HEK293T (cell line): Measurements from ENCODE around the gene TCERG1L.

Experiments used
- ARNT ChIP-seq: fragments of 450-650 bp; IDR thresholded peaks from 2 replicates; pipeline ENCODE4 v1.6.1; 2017; ENCODE audit warnings: mild to moderate bottlenecking
- CTBP1 ChIP-seq: fragments of 450-650 bp; IDR thresholded peaks from 2 replicates; pipeline ENCODE4 v1.6.1; 2016; ENCODE audit warnings: borderline replicate concordance
- ELF4 ChIP-seq: fragments of 450-650 bp; IDR thresholded peaks from 2 replicates; pipeline ENCODE4 v1.6.1; 2017; ENCODE audit warnings: antibody characterized with exemption
- FOXA1 ChIP-seq: fragments of 450-650 bp; IDR thresholded peaks from 2 replicates; pipeline ENCODE4 v1.6.1; 2016; ENCODE audit warnings: mild to moderate bottlenecking
- FOXK2 ChIP-seq: fragments of 450-650 bp; IDR thresholded peaks from 2 replicates; pipeline ENCODE4 v1.6.1; 2016; ENCODE audit warnings: mild to moderate bottlenecking
- FOXM1 ChIP-seq: fragments of 450-650 bp; IDR thresholded peaks from 2 replicates; pipeline ENCODE4 v1.6.1; 2017; ENCODE audit warnings: mild to moderate bottlenecking, borderline replicate concordance
- L3MBTL2 ChIP-seq: fragments of 450-650 bp; conservative IDR thresholded peaks from 2 replicates; pipeline ENCODE4 v1.6.1; 2016; ENCODE audit warnings: mild to moderate bottlenecking
- NFRKB ChIP-seq: fragments of 450-650 bp; IDR thresholded peaks from 2 replicates; pipeline ENCODE4 v1.6.1; 2016; ENCODE audit warnings: mild to moderate bottlenecking, moderate library complexity
- ZNF384 ChIP-seq: fragments of 450-650 bp; IDR thresholded peaks from 2 replicates; pipeline ENCODE4 v1.6.1; 2016

DNA sequence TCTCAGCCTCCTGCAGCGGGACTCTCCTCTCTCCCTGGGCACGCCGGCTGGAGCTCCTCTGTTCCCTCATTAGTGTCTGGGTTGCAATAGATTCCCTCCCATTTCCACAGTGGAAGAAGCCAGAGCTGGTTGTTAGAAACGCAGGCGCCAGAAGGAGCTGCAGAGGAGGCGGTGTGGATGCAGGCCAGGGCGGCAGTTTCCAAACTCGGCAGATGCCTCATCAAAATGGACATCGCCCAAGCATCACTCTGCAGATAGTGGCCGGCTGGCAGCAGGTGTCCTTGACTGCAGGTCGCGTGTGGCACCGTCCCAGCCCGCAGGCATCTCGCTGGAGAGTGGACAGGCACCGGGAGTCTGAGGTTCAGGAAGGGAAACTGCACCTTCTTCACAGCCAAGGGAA lies 201.8 kb downstream of the TCERG1L start:
- TF ChIP-seq ZNF384, result no peak
- TF ChIP-seq FOXM1, result no peak
- TF ChIP-seq ELF4, result no peak
- no peak for TF ChIP-seq CTBP1
- TF ChIP-seq FOXK2, result no peak
- TF ChIP-seq FOXA1, result no peak
- no peak for TF ChIP-seq L3MBTL2
- no peak for TF ChIP-seq ARNT
- no peak for TF ChIP-seq NFRKB
